Uterus (tissue), 2 donors: ENCODE measurements around the gene ABTB1.

Experiments used
- CTCF ChIP-seq, 4 experiments: fragments of 200-600 bp in 2 of 4; fragments of 450-650 bp in 2 of 4; sonication (generic) in 2 of 4; IDR thresholded peaks; one replicate each; pipeline ENCODE4 v1.5.1; 2016 to 2019; ENCODE audit warnings: antibody characterized with exemption in 4 of 4, mild to moderate bottlenecking in 2 of 4, moderate library complexity in 1 of 4
- POLR2A ChIP-seq, 2 donors: fragments of 450-650 bp; IDR thresholded peaks; one replicate each; pipeline ENCODE4 v1.6.1; 2016; ENCODE audit warnings: antibody characterized with exemption in 2 of 2, mild to moderate bottlenecking in 1 of 2, moderate library complexity in 1 of 2

GRCh38 chr3:127714125-127714571 lies 41.4 kb downstream of the ABTB1 start:
- TF ChIP-seq CTCF (IDR thresholded peaks at IDR 0.05) (no peak), POLR2A (IDR thresholded peaks at IDR 0.05) (no peak)
